NCI-H526 (cell line): ENCODE data around the gene SLC6A18.
"Not testable (repeated sequence)": the region's sequence is repeated elsewhere in the genome, so short reads cannot be mapped to it uniquely, and the experiment has no call there.

Source experiments
- DNase-seq, 2 experiments: peaks; one replicate each; lab custom pipeline; 2025; lab: John Stamatoyannopoulos, UW

SLC6A18 gene

GRCh38 chr5:1277781-1278180, 52.6 kb downstream of the SLC6A18 start:
- DNase-seq, result no peak

- DNase-seq, result no peak
Observed at GRCh38 chr5:1278216-1278615, 53.0 kb downstream of the SLC6A18 start.

GRCh38 chr5:1278656-1279442, 53.7 kb downstream of the SLC6A18 start:
- no peak for DNase-seq

GRCh38 chr5:1279443-1280151, 54.4 kb downstream of the SLC6A18 start:
- no peak for DNase-seq

- no peak for DNase-seq
Observed at GRCh38 chr5:1280177-1281037, 55.2 kb downstream of the SLC6A18 start.

- DNase-seq, result no peak
Observed at GRCh38 chr5:1281038-1281882, 56.1 kb downstream of the SLC6A18 start.

- no peak for DNase-seq
Observed at GRCh38 chr5:1282131-1282992, 57.2 kb downstream of the SLC6A18 start.

GRCh38 chr5:1282993-1283728, 58.0 kb downstream of the SLC6A18 start:
- not testable (repeated sequence) for DNase-seq

- DNase-seq, result not testable (repeated sequence)
Observed at GRCh38 chr5:1283729-1284041, 58.5 kb downstream of the SLC6A18 start.

- DNase-seq, result not testable (repeated sequence)
Observed at GRCh38 chr5:1284336-1284970, 59.3 kb downstream of the SLC6A18 start.

- no peak for DNase-seq
Observed at GRCh38 chr5:1285141-1285540, 60.0 kb downstream of the SLC6A18 start.

GRCh38 chr5:1285883-1286291, 60.7 kb downstream of the SLC6A18 start:
- DNase-seq, result no peak

- DNase-seq, result no peak
Observed at GRCh38 chr5:1288439-1289335, 63.5 kb downstream of the SLC6A18 start.

GRCh38 chr5:1289559-1289958, 64.4 kb downstream of the SLC6A18 start:
- not testable (repeated sequence) for DNase-seq

- DNase-seq, result not testable (repeated sequence)
Observed at GRCh38 chr5:1290956-1291355, 65.8 kb downstream of the SLC6A18 start.

GRCh38 chr5:1291611-1292080, 66.5 kb downstream of the SLC6A18 start:
- DNase-seq, result peak in 1 of 2 experiments; percentile 49

- DNase-seq, result no peak
Observed at GRCh38 chr5:1292139-1292538, 67.0 kb downstream of the SLC6A18 start.

- DNase-seq, result no peak
Observed at GRCh38 chr5:1292846-1293415, 67.8 kb downstream of the SLC6A18 start.
